Trophoblast cell (in vitro differentiated cells and primary cell): ENCODE results near the gene ZNF853. TPM values are rescaled to one million over a fixed set of nuclear protein-coding genes. Genes with fewer than 3 reads are reported as not detected.

ENCODE experiments used
- DNase-seq, 2 donors: peaks; one replicate each; pipeline ENCODE4 v3.0.0-alpha.2; 2016
- H2AFZ ChIP-seq: 2 replicates; pipeline ENCODE4 v1.6.1; 2013; ENCODE audit warnings: low read length, moderate library complexity, mild to moderate bottlenecking; ENCODE audit not compliant: insufficient read depth, poor library complexity
- H2AK5ac ChIP-seq: 2 replicates; pipeline ENCODE4 v1.6.1; 2013; ENCODE audit warnings: mild to moderate bottlenecking, low read length
- H2BK120ac ChIP-seq: 2 replicates; pipeline ENCODE4 v1.6.1; 2013; ENCODE audit warnings: low read length, mild to moderate bottlenecking, moderate library complexity; ENCODE audit not compliant: insufficient read depth, poor library complexity
- H2BK12ac ChIP-seq: 2 replicates; pipeline ENCODE4 v1.6.1; 2013; ENCODE audit warnings: mild to moderate bottlenecking, low read length, moderate library complexity
- H2BK5ac ChIP-seq: 2 replicates; pipeline ENCODE4 v1.6.1; 2013; ENCODE audit warnings: low read length, low read depth, moderate library complexity, mild to moderate bottlenecking; ENCODE audit not compliant: poor library complexity
- H3K14ac ChIP-seq: 2 replicates; pipeline ENCODE4 v1.6.1; 2013; ENCODE audit warnings: mild to moderate bottlenecking, low read length
- H3K18ac ChIP-seq: 2 replicates; pipeline ENCODE4 v1.6.1; 2013; ENCODE audit warnings: mild to moderate bottlenecking, low read length
- H3K23ac ChIP-seq: 2 replicates; pipeline ENCODE4 v1.6.1; 2013; ENCODE audit warnings: low read length
- H3K27ac ChIP-seq: 2 replicates; pipeline ENCODE4 v1.5.1; 2013; ENCODE audit warnings: low read depth, mild to moderate bottlenecking, inconsistent platforms, low read length, moderate library complexity
- H3K27me3 ChIP-seq: 2 replicates; pipeline ENCODE4 v1.6.1; 2013; ENCODE audit warnings: inconsistent platforms, mild to moderate bottlenecking, low read length, moderate library complexity; ENCODE audit not compliant: insufficient read depth
- H3K36me3 ChIP-seq, 2 experiments: 1 replicate in 1 of 2; 2 replicates in 1 of 2; pipeline ENCODE4 v1.6.1; 2013; ENCODE audit warnings: low read length in 2 of 2, mild to moderate bottlenecking in 2 of 2, moderate library complexity in 1 of 2; ENCODE audit not compliant: insufficient read depth in 2 of 2, control insufficient read depth in 1 of 2
- H3K4ac ChIP-seq: 2 replicates; pipeline ENCODE4 v1.6.1; 2013; ENCODE audit warnings: low read depth, mild to moderate bottlenecking, low read length, moderate library complexity
- H3K4me1 ChIP-seq, 2 experiments: 1 replicate in 1 of 2; 2 replicates in 1 of 2; pipeline ENCODE4 v1.6.1; 2013; ENCODE audit warnings: low read length in 2 of 2, mild to moderate bottlenecking in 2 of 2, moderate library complexity in 1 of 2; ENCODE audit not compliant: insufficient read depth in 2 of 2, control insufficient read depth in 1 of 2
- H3K4me2 ChIP-seq: 2 replicates; pipeline ENCODE4 v1.6.1; 2013; ENCODE audit warnings: inconsistent platforms, mild to moderate bottlenecking, low read length, moderate library complexity
- H3K4me3 ChIP-seq: 2 replicates; pipeline ENCODE4 v1.5.1; 2013; ENCODE audit warnings: mild to moderate bottlenecking, low read depth, low read length, inconsistent platforms
- H3K79me1 ChIP-seq: one replicate; pipeline ENCODE4 v1.6.1; 2013; ENCODE audit warnings: low read length
- H3K79me2 ChIP-seq: 2 replicates; pipeline ENCODE4 v1.6.1; 2013; ENCODE audit warnings: low read length, mild to moderate bottlenecking; ENCODE audit not compliant: control insufficient read depth, insufficient read depth, poor library complexity
- H3K9ac ChIP-seq: 2 replicates; pipeline ENCODE4 v1.6.1; 2013; ENCODE audit warnings: mild to moderate bottlenecking, low read length
- H3K9me3 ChIP-seq: 2 replicates; pipeline ENCODE4 v1.6.1; 2013; ENCODE audit warnings: low read depth, mild to moderate bottlenecking, control low read depth, inconsistent platforms, low read length; ENCODE audit not compliant: insufficient read depth
- H4K12ac ChIP-seq: 2 replicates; pipeline ENCODE4 v1.6.1; 2013; ENCODE audit warnings: low read depth, mild to moderate bottlenecking, low read length, moderate library complexity
- H4K8ac ChIP-seq: 2 replicates; pipeline ENCODE4 v1.6.1; 2013; ENCODE audit warnings: low read depth, mild to moderate bottlenecking, low read length, moderate library complexity
- H4K91ac ChIP-seq: one replicate; pipeline ENCODE4 v1.6.1; 2013; ENCODE audit warnings: low read depth, mild to moderate bottlenecking, low read length, moderate library complexity
- WGBS: extraction: QIAGEN DNeasy Blood & Tissue Kit; methylation state at CpG from one replicate; pipeline ENCODE4 v1.1.7; 2013; ENCODE audit warnings: missing lambda C conversion rate; ENCODE audit not compliant: insufficient read length, insufficient coverage; ENCODE audit errors: extremely low coverage; 5-methylcytosine and 5-hydroxymethylcytosine counted together
- polyA plus RNA-seq: library from polyadenylated mRNA; stranded (reverse); fragments of 200-250 nt; gene quantifications from 2 replicates; pipeline ENCODE4 v1.2.3, GENCODE V29; 2013

Gene ZNF853
- 2.3 and 2.5 TPM in 2 replicates for polyA plus RNA-seq

- Histone ChIP-seq H3K4me1 (peaks cover 13 to 14% of the 10 kb centered on the region in 2 experiments), H3K4me3 (peak within 1 kb of the TSS; percentile 72), H3K9ac (peak within 1 kb of the TSS; percentile 14), H2BK5ac (no peak within 1 kb of the TSS), H3K4ac (peak within 1 kb of the TSS; percentile 27), H2BK120ac (peak within 1 kb of the TSS; percentile 56), H3K14ac (peak within 1 kb of the TSS; percentile 79), H2AFZ (peak within 1 kb of the TSS; percentile 89), H3K79me1 (peaks cover 2% of the 10 kb centered on the region), H2AK5ac (no peak within 1 kb of the TSS), H3K18ac (peak within 1 kb of the TSS; percentile 55), H3K27ac (no peak within 1 kb of the TSS), H3K4me2 (peak within 1 kb of the TSS; percentile 95), H3K27me3 (peaks cover 5% of the 10 kb centered on the region), H3K23ac (no peak within 1 kb of the TSS), H3K36me3 (no peaks in the 10 kb centered on the region), H4K8ac (peak within 1 kb of the TSS; percentile 89), H4K12ac (peak within 1 kb of the TSS; percentile 78), H3K79me2 (no peaks in the 10 kb centered on the region), H3K9me3 (no peaks in the 10 kb centered on the region), H4K91ac (peak within 1 kb of the TSS; percentile 79), H2BK12ac (peak within 1 kb of the TSS; percentile 29)
- no CpG with 5 or more reads among the region's 91 CpGs for WGBS
- DNase-seq, result no peak
These were observed at the start of gene ZNF853 for GRCh38 chr7:6614953-6615722. TSS of gene ZNF853 (plus strand) at chr7:6615610. CDS start at chr7:6616175, 565 bp downstream.

- no CpG with 5 or more reads among the region's 4 CpGs for WGBS
- Histone ChIP-seq H3K27ac (no peak overlapping the region), H2BK5ac (no peak overlapping the region), H2AFZ (no peak overlapping the region), H3K79me2 (no peaks in the 10 kb centered on the region), H3K4ac (no peak overlapping the region), H4K8ac (no peak overlapping the region), H4K91ac (no peak overlapping the region), H3K18ac (no peak overlapping the region), H3K9me3 (no peaks in the 10 kb centered on the region), H3K9ac (no peak overlapping the region), H3K4me1 (no peaks in the 10 kb centered on the region), H2BK120ac (no peak overlapping the region), H3K79me1 (no peaks in the 10 kb centered on the region), H4K12ac (no peak overlapping the region), H3K36me3 (no peaks in the 10 kb centered on the region), H3K27me3 (no peaks in the 10 kb centered on the region), H3K4me2 (no peak overlapping the region), H2AK5ac (no peak overlapping the region), H3K4me3 (no peak overlapping the region), H3K14ac (no peak overlapping the region), H3K23ac (no peak overlapping the region), H2BK12ac (no peak overlapping the region)
- no peak for DNase-seq
These were observed 49.8 kb upstream of the ZNF853 start for GRCh38 chr7:6565655-6566054.

- H4K8ac ChIP-seq, result no peak overlapping the region
- no peak overlapping the region for H3K14ac ChIP-seq
- WGBS, result no CpG with 5 or more reads among the region's 3 CpGs
- no peak overlapping the region for H2AFZ ChIP-seq
- no peak overlapping the region for H2BK5ac ChIP-seq
- H3K27ac ChIP-seq, result no peak overlapping the region
- no peak overlapping the region for H4K91ac ChIP-seq
- no peak overlapping the region for H3K4me2 ChIP-seq
- H2AK5ac ChIP-seq, result no peak overlapping the region
- DNase-seq, result no peak
- no peaks in the 10 kb centered on the region for H3K9me3 ChIP-seq
- H3K27me3 ChIP-seq, result no peaks in the 10 kb centered on the region
- H3K79me2 ChIP-seq, result no peaks in the 10 kb centered on the region
- no peak overlapping the region for H2BK120ac ChIP-seq
- H3K4ac ChIP-seq, result no peak overlapping the region
- no peak overlapping the region for H3K4me3 ChIP-seq
- no peak overlapping the region for H2BK12ac ChIP-seq
- H4K12ac ChIP-seq, result no peak overlapping the region
- H3K23ac ChIP-seq, result no peak overlapping the region
- no peaks in the 10 kb centered on the region for H3K4me1 ChIP-seq
- no peaks in the 10 kb centered on the region for H3K79me1 ChIP-seq
- H3K36me3 ChIP-seq, result no peaks in the 10 kb centered on the region
- no peak overlapping the region for H3K9ac ChIP-seq
- H3K18ac ChIP-seq, result no peak overlapping the region
These were observed 47.5 kb upstream of the ZNF853 start for GRCh38 chr7:6567886-6568285.

GRCh38 chr7:6571160-6571779 is 44.1 kb upstream of the ZNF853 start:
- no peak overlapping the region for H2BK120ac ChIP-seq
- no peaks in the 10 kb centered on the region for H3K9me3 ChIP-seq
- H3K23ac ChIP-seq, result peak overlapping the region; percentile 55
- no peaks in the 10 kb centered on the region for H3K79me2 ChIP-seq
- H3K27me3 ChIP-seq, result no peaks in the 10 kb centered on the region
- H2AK5ac ChIP-seq, result no peak overlapping the region
- no peak overlapping the region for H3K18ac ChIP-seq
- H2BK12ac ChIP-seq, result no peak overlapping the region
- H3K4ac ChIP-seq, result no peak overlapping the region
- no peak overlapping the region for H3K4me3 ChIP-seq
- H2BK5ac ChIP-seq, result no peak overlapping the region
- H4K91ac ChIP-seq, result no peak overlapping the region
- DNase-seq, result no peak
- H3K9ac ChIP-seq, result no peak overlapping the region
- H2AFZ ChIP-seq, result no peak overlapping the region
- H4K12ac ChIP-seq, result no peak overlapping the region
- no peak overlapping the region for H3K14ac ChIP-seq
- H3K27ac ChIP-seq, result no peak overlapping the region
- H3K36me3 ChIP-seq, result no peaks in the 10 kb centered on the region
- H3K4me1 ChIP-seq, result no peaks in the 10 kb centered on the region
- H3K4me2 ChIP-seq, result no peak overlapping the region
- no peak overlapping the region for H4K8ac ChIP-seq
- H3K79me1 ChIP-seq, result no peaks in the 10 kb centered on the region
- no CpG with 5 or more reads among the region's 7 CpGs for WGBS
